NCI-H1436 (cell line): ENCODE measurements around the gene CALHM3.

Experiments
- DNase-seq: peaks from one replicate; lab custom pipeline; 2025; lab: John Stamatoyannopoulos, UW

Gene CALHM3

GRCh38 chr10:103450201-103450695 is 28.8 kb downstream of the CALHM3 start:
- DNase-seq = no peak

DNA sequence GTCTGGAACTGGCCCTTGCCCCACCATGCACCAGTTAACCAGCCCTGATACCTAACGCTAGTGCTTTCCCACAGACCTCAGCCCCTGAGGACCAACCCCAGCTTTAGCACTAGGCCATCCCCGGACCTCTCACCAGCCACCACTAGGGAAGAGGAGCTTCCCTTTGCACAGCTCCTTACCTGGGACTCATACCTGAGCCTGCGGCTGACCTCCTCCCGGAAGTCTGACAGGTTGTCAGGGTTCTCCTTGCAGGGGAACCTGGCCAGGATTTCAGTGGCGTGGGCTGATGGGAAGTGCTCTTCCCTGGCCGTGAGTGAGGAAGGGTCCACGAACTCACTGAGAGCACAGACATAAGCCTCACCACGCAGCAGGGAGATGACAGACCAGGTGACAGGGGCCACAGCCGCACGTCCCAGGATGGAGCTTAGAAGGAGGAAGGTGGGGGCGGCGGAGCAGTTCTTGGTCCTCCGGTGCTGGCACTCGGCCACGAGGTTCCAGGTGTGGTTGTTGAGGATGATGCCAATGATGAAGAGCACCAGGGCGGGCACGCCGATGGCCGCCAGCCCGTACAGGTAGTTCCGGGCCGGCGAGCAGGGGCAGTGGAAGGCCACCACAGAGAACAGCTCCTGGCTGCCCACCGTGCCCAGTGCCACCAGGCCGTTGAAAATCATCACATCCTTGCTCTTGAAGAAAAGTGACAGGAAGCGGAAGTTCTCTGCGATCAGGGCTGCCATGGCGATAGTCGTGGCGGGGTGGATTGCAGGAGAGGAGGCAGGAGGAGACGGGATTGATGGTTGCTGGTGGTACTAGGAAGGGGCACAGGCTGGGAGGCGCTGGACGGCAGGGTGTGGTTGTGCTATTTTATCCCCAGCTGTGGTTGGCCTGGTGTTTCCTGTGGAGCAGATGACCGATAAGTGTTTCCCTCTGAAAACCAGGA is 29.6 kb downstream of the CALHM3 start:
- no peak for DNase-seq

DNA sequence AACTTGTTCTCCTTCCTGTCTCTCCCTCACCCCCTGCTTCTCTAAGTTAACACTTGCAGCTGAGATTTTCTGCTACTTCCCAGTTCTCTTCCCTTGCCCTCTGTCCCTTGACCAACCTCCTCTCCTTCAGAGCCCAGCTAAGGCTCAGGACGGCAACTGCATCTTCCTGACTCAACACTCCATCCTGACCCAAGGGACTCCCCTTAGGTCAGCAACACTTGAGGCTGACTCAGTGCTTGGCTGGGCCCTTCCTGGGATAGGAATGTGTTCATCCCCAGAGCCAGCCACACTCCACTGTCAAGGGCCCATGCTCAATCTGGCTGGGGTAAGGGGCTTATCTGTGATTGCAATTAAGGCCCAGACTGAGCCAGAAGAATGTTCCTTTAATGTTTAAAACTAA is 30.3 kb downstream of the CALHM3 start:
- DNase-seq = no peak

DNA sequence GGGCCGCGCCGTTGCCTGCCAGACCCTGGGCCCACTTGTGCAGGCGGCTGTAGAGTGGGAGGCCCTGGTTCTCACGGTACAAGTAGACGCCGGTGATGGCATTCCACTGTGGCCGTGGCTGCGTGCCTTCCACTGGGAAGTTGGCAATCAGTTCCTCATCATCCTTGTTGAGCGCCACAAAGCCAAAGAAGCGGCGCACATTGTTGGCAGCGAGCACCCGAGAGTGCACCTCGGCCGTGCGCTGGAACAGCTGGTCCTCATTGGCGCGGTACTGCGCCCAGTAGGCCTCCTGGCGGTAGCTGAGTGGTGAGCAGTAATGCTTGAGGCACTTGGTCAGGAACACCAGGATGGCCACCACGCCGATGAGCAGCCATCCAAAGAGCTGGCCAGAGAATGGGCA is 31.9 kb downstream of the CALHM3 start:
- no peak for DNase-seq

DNA sequence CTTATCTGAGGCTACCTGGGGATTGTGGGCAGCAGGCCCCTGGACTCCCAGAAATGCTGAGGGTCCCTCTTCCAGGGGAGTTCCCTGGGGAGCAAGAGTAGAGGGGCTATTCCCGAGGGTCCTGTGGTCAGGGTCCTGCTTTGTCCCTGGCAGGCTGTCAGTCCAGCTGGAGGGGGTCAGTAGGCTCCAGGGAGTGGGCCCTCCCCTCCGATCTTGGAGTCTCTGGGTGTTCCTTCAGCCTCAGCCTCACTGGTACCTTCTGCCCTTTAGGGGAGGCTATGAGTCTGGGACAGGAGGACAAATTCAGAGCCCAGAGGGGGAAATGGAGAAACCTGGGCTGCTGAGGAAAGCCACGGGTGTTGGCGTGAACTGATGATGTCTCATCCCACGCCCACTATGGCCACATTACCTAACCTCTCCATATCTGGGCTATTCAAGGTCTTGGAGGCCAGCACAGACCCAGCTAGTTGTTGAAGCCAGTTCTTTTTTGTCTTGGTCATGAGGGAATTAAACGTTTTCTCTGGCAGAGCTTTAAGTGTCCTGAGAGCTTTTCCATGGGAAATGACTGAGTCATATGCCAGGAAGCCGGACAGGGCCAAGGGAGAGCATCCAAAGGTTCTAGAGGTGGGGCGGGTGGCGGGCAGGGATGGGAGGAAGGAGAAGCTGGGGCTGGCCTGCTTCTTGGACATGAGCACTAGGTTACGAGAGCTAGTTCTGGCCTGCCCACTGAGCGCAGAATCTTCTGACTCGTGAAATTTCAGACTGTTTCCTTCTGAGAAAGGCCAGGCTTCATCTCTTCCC is 33.1 kb downstream of the CALHM3 start:
- DNase-seq = no peak

DNA sequence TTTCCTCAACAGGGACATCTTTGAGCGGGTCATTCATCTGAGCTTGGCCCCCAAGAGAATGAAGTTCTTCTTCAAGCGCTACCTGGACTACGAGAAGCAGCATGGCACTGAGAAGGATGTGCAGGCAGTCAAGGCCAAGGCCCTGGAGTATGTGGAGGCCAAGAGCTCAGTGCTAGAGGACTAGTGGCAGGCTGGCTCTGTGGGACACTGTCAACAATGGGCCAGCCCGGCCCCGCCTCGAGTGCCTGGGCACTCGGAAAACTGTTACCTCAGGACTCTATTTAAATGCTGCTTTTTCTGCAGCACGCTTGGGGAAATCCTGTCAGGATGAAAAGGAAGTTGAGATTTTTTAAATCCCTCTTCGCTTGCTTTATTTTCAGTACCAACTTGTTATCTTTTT is 33.7 kb downstream of the CALHM3 start:
- no peak for DNase-seq

DNA sequence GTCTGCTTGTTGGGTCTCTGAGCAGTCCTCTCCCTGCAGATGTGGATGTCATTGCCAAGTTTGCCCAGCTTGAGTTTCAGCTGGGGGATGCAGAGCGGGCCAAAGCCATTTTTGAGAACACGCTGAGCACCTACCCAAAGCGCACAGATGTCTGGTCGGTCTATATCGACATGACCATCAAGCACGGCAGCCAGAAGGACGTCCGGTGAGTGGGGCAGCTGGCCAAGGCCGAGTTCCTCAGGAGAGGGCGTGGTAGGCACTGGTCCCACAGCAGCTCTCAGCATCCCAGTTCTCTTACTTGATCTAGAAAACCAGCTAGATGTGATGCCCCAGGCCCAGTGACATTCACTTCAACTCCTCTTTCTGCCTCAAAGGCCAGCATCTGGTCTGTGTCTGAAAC is 34.6 kb downstream of the CALHM3 start:
- DNase-seq = no peak

GRCh38 chr10:103443475-103444185 is 35.4 kb downstream of the CALHM3 start:
- DNase-seq = no peak

DNA sequence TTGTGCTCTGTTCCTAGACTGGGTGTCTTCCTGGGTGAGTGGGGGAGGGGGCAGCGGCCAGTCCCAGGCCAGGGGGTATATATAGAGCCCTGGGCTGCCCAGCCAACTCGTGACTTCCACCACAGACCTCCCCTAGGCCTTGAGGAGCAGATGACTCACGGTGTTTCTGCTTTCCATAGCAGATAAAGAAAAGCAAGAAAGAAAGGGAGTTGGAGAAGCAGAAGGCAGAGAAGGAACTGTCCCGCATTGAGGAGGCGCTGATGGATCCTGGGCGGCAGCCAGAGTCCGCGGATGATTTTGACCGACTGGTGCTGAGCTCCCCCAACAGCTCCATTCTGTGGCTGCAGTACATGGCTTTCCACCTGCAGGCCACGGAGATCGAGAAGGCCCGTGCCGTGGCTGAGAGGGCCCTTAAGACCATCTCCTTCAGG is 37.0 kb downstream of the CALHM3 start:
- DNase-seq = no peak

DNA sequence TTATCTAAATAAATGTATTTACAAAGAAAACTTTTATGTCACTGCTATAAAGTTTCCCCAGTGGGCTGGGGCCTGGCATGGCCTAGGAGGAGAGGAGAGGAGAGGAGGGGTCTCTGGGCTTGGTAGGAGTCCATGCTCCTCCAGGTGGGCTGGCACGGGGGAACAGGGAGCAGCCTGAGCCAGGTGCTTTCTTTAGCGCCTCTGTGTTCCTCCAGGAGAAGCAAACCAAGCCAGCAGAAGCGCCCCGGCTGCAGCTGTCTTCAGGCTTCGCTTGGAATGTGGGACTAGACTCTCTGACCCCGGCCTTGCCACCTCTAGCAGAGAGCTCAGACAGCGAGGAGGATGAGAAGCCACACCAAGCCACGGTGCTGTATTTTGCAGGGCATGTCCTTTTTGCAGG is 37.4 kb downstream of the CALHM3 start:
- DNase-seq = no peak

DNA sequence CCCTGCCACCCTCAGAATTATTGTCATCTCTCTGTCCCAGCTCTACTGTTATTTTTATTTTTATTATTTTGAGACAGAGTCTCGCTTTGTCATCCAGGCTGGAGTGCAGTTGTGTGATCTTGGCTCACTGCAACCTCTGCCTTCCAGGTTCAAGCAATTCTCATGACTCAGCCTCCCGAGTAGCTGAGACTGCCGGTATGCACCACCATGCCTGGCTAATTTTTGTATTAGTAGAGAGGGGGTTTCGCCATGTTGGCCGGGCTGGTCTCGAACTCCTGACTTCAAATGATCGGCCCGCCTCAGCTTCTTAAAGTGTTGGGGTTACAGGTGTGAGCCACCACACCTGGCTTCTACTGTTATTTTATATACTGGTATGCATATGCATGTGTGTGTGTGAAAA is 37.8 kb downstream of the CALHM3 start:
- no peak for DNase-seq

DNA sequence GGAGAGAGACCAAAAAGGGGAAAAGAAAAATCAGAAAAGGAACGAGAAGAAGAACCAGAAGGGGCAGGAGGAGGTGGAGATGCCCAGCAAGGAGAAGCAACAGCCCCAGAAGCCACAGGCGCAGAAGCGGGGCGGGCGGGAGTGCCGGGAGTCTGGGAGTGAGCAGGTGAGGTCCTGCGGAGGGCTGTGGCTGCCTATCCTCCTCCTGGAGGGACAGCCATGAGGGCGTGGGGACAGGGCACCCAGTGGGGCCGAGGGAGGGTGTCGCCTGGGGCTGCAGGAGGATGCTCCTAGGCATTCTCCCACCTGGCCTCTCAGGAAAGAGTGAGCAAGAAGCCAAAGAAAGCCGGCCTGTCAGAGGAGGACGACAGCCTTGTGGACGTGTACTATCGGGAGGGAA is 38.6 kb downstream of the CALHM3 start:
- DNase-seq = no peak

- no peak for DNase-seq
Measured at GRCh38 chr10:103439776-103440175, 39.3 kb downstream of the CALHM3 start.

DNA sequence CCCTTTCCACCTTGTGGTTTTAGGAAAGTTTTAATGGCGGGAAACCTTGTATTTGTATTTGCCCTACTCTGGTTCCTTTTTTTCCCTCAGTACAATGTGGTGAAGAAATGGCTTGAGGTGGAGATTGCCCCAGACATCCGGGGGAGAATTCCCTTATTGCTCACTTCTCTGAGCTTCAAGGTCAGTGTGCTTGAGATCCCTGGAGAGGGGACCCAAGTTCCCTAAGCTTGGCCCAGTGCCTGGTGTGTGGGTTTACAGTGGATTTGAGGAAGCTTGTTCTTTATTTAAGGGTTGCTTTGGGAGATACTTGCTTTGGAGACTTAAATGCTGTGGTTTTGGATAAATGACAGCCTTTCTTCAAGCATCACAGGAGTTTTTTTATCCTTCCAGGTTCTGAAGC is 45.2 kb downstream of the CALHM3 start:
- no peak for DNase-seq

GRCh38 chr10:103431902-103432301 is 47.1 kb downstream of the CALHM3 start:
- DNase-seq = no peak

DNA sequence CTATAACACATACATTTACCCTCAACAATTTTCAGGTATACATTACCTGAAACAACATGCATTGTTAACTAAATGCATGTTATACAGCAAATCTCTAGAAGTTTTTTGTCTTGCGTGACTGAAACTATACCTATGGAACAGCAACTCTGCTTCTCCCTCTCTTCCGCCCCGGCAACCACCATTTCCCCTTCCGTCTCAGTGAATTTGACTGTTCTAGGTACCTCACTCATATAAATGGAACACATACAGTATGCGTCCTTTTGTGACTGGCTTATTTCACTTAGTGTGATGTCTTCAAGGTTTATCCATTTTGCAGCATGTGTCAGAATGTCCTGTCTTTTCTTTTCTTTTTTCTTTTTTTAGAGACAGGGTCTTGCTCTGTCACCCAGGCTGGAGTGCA is 49.4 kb downstream of the CALHM3 start:
- DNase-seq = no peak

- no peak for DNase-seq
Measured at GRCh38 chr10:103428989-103429643, 49.9 kb downstream of the CALHM3 start.

DNA sequence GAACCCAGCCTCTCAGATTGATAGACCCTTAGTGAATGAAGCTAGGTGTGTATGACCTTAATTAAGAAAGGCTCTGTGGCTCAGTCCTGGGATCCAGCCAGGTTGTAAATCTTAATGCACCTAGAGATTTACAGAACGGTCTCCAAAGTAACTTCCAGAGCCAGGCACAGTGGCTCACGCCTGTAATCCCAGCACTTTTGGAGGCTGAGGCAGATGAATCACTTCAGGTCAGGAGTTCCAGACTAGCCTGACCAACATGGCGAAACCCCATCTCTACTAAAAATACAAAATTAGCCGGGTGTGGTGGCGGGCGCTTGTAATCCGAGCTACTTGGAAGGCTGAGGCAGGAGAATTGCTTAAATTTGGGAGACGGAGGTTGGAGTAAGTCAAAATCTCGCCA is 51.2 kb downstream of the CALHM3 start:
- DNase-seq = no peak

GRCh38 chr10:103423748-103424147 is 55.3 kb downstream of the CALHM3 start:
- no peak for DNase-seq
